Esophagus muscularis mucosa (tissue), 4 donors: ENCODE results near the gene RABEP2.

ENCODE experiments used
- CTCF ChIP-seq, 3 experiments: fragments of 200-600 bp in 2 of 3; fragments of 450-650 bp in 1 of 3; sonication (generic) in 2 of 3; IDR thresholded peaks; one replicate each; pipeline ENCODE4 v1.5.1; 2017 to 2019; ENCODE audit warnings: antibody characterized with exemption in 3 of 3, mild to moderate bottlenecking in 2 of 3, moderate library complexity in 1 of 3
- EP300 ChIP-seq: sonication (generic); formaldehyde crosslinking; IDR thresholded peaks from one replicate; pipeline ENCODE4 v1.6.1; 2017; ENCODE audit warnings: antibody characterized with exemption
- POLR2A ChIP-seq: fragments of 450-650 bp; IDR thresholded peaks from one replicate; pipeline ENCODE4 v1.6.1; 2017; ENCODE audit warnings: antibody characterized with exemption, moderate library complexity, mild to moderate bottlenecking, low read depth
- POLR2AphosphoS5 ChIP-seq, 2 donors: sonication (generic); formaldehyde crosslinking; IDR thresholded peaks; one replicate each; pipeline ENCODE4 v1.6.1; 2017; ENCODE audit warnings: antibody characterized with exemption in 2 of 2

GRCh38 chr16:28923652-28924398, 1.2 kb downstream of the RABEP2 start:
- TF ChIP-seq POLR2AphosphoS5 (IDR thresholded peaks at IDR 0.05) (no peak), CTCF (IDR thresholded peaks at IDR 0.05) (no peak), EP300 (no peak), POLR2A (no peak)
